ENCODE results near the gene FLOT2. TPM values are rescaled to one million over a fixed set of nuclear protein-coding genes. Genes with fewer than 3 reads are reported as not detected.

Gene FLOT2
- total and polyA plus RNA-seq, 2 of the 8 experiments (the other 6 are each of a cell fraction or from before 2014, with no cell fraction given), result 116 to 189 TPM

DNA sequence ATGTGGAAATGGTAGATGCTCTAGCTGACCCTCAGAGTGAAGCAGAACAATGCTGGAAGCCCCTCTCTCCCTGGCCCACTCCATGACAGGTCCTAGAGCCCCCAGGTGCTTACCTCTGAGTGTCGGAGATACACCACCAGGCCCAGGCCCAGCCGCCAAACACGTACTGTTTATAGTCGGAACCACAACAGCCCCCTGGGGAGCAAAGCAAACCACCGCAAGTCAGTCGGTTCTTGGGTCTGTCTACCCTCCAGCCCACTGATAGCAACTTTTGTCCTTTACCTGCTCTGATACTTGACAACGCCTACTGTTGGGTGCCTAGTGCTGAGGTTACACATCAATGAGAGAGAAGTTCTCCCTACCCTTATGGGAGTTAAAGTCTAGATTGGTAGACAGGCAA is 8.7 kb downstream of the FLOT2 start:
- H3K36me3 ChIP-seq (ENCODE audit: control insufficient read depth in 2 of 4, insufficient read depth in 4 of 4, low read length in 3 of 4), result peaks cover 0 to 7% (median 0%) of the 10 kb centered on the region in 4 experiments; a peak in 3 of 8 replicates
- peaks cover 6 to 9% of the 10 kb centered on the region in 2 experiments for H4K20me1 ChIP-seq (replicated peaks in 1 of 2; ENCODE audit: control insufficient read depth in 1 of 2, insufficient read depth in 2 of 2, low read length in 2 of 2)
- H3K4me1 ChIP-seq (replicated peaks in 1 of 4; ENCODE audit: control insufficient read depth in 3 of 4, insufficient read depth in 4 of 4, low read length in 3 of 4), result peaks cover 0 to 3% (median under 1%) of the 10 kb centered on the region in 4 experiments; a peak in 3 of 7 replicates

More for the DNA sequence above, 8.7 kb downstream of the FLOT2 start:
- Histone ChIP-seq H3K79me2 (ENCODE audit: control insufficient read depth in 1 of 2, insufficient read depth in 2 of 2, low read length in 2 of 2) (0 out of 4 replicates have a peak, but pooled peaks cover 0 to 6% of the 10 kb centered on the region in 2 experiments), H3K4me2 (ENCODE audit: insufficient read depth in 1 of 2, low read depth in 2 of 2, low read length in 2 of 2) (no peak overlapping the region), H3K4me3 (ENCODE audit: extremely low read depth in 1 of 4, insufficient read depth in 2 of 4, low read depth in 3 of 4, low read length in 4 of 4) (no peak overlapping the region), H3K23ac (ENCODE audit: insufficient read length) (no peak overlapping the region), H3K23me2 (ENCODE audit: low read depth, low read length) (peaks cover 2% of the 10 kb centered on the region; the same call in 1 of the 2 replicates), H3K79me1 (ENCODE audit: low read depth, low read length) (peaks cover 3% of the 10 kb centered on the region; the same call in 1 of the 2 replicates), H3K27ac (ENCODE audit: low read depth, low read length) (no peak overlapping the region), H3K9me3 (ENCODE audit: insufficient read depth in 2 of 2, low read depth in 1 of 2, low read length in 1 of 2) (no peaks in the 10 kb centered on the region), H3K27me3 (replicated peaks in 1 of 4; ENCODE audit: control insufficient read depth in 3 of 4, extremely low read depth in 1 of 4, insufficient read depth in 3 of 4, low read length in 3 of 4) (no peaks in the 10 kb centered on the region), H2BK5ac (ENCODE audit: low read depth, low read length) (no peak overlapping the region), H3K18ac (ENCODE audit: extremely low read depth, low read length) (no peak overlapping the region), H3K9ac (replicated peaks in 1 of 4; ENCODE audit: extremely low read depth in 1 of 4, low read depth in 3 of 4, low read length in 3 of 4) (no peak overlapping the region), H2BK20ac (ENCODE audit: low read length) (no peak overlapping the region), H2BK120ac (replicated peaks; ENCODE audit: low read depth, low read length) (no peak overlapping the region), H2BK15ac (ENCODE audit: low read length) (no peak overlapping the region), H3K56ac (replicated peaks; ENCODE audit: insufficient read length, low read depth, low read length) (no peak overlapping the region), H4K8ac (ENCODE audit: extremely low read depth, insufficient read depth, low read length) (no peak overlapping the region), H3K14ac (ENCODE audit: insufficient read length) (no peak overlapping the region), H2BK12ac (ENCODE audit: low read depth, low read length) (no peak overlapping the region), H4K5ac (ENCODE audit: insufficient read length, low read depth, low read length) (no peak overlapping the region), H2AK5ac (ENCODE audit: low read depth, low read length) (no peak overlapping the region), H2AFZ (ENCODE audit: low read length) (no peak overlapping the region), H3K4ac (replicated peaks; ENCODE audit: insufficient read length, low read depth, low read length) (no peak overlapping the region), H4K91ac (replicated peaks; ENCODE audit: insufficient read length, low read length) (no peak overlapping the region)
- ChIA-PET CTCF (ENCODE audit: partially characterized antibody) (interaction anchor here (1.0 to 3.0 kb wide), 3 partner anchors 13 to 162 kb away, joined by 4 to 10 read pairs (median 6); no protein-coding TSS in a partner anchor), POLR2A (ENCODE audit: partially characterized antibody) (interaction anchor here (1.3 to 2.7 kb wide), 6 partner anchors 8 to 128 kb away, joined by 3 to 19 read pairs (median 6); partner anchors contain the start of genes ERAL1 and FLOT2)
- FAIRE-seq (no peak), DNase-seq (ENCODE audit: low read depth in 1 of 2, low spot score in 2 of 2) (no peak)
- WGBS, 2 experiments (ENCODE audit: extremely low coverage in 1 of 2, insufficient coverage in 1 of 2, insufficient read length in 1 of 2, insufficient replicate concordance in 2 of 2, low coverage in 1 of 2, low lambda C conversion rate in 2 of 2, missing lambda C conversion rate in 1 of 2), result 88% methylated on average over 7 of the region's 7 CpGs; no CpG with 5 or more reads in 1 of the 2 experiments
- no peak for TF ChIP-seq FOSL1 (IDR thresholded peaks at IDR 0.05; ENCODE audit: insufficient read depth, low read depth, low read length)
- no peak for TF ChIP-seq EGR1 (IDR thresholded peaks at IDR 0.05; ENCODE audit: borderline replicate concordance, low read depth, low read length)

Measured in H1 (cell line).